Mucosa of descending colon (tissue), 3 donors: ENCODE data around the gene SMIM36. TPM values are rescaled to one million over a fixed set of nuclear protein-coding genes. Genes with fewer than 3 reads are reported as not detected.

Experiments
- ATAC-seq: fragments of 200-7000 bp; cut with Tn5 transposase; one replicate; pipeline ENCODE4 v1.9.1; 2020; ENCODE audit warnings: mild to moderate bottlenecking, moderate library complexity
- DNase-seq, 3 donors: peaks; one replicate each; pipeline ENCODE4 v3.0.0-alpha.2; 2020
- H3K36me3 ChIP-seq: fragments of 200-600 bp; one replicate; pipeline ENCODE4 v1.8.0; 2021; ENCODE audit warnings: low read depth, mild to moderate bottlenecking
- H3K4me1 ChIP-seq: fragments of 200-600 bp; one replicate; pipeline ENCODE4 v1.8.0; 2021; ENCODE audit warnings: low read depth, mild to moderate bottlenecking
- H3K4me3 ChIP-seq: fragments of 200-600 bp; one replicate; pipeline ENCODE4 v1.8.0; 2021; ENCODE audit warnings: mild to moderate bottlenecking
- H3K9me3 ChIP-seq: fragments of 200-600 bp; one replicate; pipeline ENCODE4 v1.8.0; 2021; ENCODE audit warnings: mild to moderate bottlenecking
- CTCF ChIP-seq: fragments of 200-600 bp; IDR thresholded peaks from one replicate; pipeline ENCODE4 v1.8.0; 2022; ENCODE audit warnings: antibody characterized with exemption, mild to moderate bottlenecking
- intact Hi-C, 2 donors: fragments of 100-400 bp; cut with DNase I in 1 of 2; cut with micrococcal nuclease in 1 of 2; formaldehyde crosslinking; loops; one replicate each; pipeline versions ENCODE4 v1.11.0 to v1.11.1; 2022; cut with DNase I, micrococcal nuclease
- long read RNA-seq, 2 donors: library from polyadenylated mRNA; unstranded; transcript quantifications; one replicate each; pipeline ENCODE4 v2.0.0, GENCODE V29; 2019 to 2021
- total RNA-seq, 3 donors: library from RNA; stranded (reverse); fragmentation: NEBNext Ultra II Directional in 2 of 3; extraction: Animal tissue kit (Norgen Biotek cat#: 25700) in 2 of 3; gene quantifications; one replicate each; pipeline versions ENCODE4 v1.2.1 to v1.2.4, GENCODE V29; 2021 to 2023
- donor health status: DM: no; HTN: no; CAD: no; lungs with moderate emphysema.
- donor health status: DM: no; HTN: no; CAD: no.
- donor health status: DM: no; HTN: yes; CAD: no.

Gene SMIM36
- not detected for total RNA-seq
- long read RNA-seq, donor 1, result 0 reads
- long read RNA-seq, donor 2, result 0 reads

GRCh38 chr17:55510986-55511721, at the start of gene SMIM36:
Gene SMIM36, minus strand, starts transcription at chr17:55511452.
- Histone ChIP-seq H3K9me3 (no peaks in the 10 kb centered on the region), H3K4me1 (no peaks in the 10 kb centered on the region), H3K4me3 (no peak within 1 kb of the TSS), H3K36me3 (no peaks in the 10 kb centered on the region)
- intact Hi-C loops, result no loop called here
- TF ChIP-seq CTCF, result no peak
- no peak for ATAC-seq
- DNase-seq, result no peak

- no peak overlapping the region for H3K4me3 ChIP-seq
- H3K36me3 ChIP-seq, result no peaks in the 10 kb centered on the region
- no peak for DNase-seq
- intact Hi-C loops, result no loop called here
- no peaks in the 10 kb centered on the region for H3K9me3 ChIP-seq
- TF ChIP-seq CTCF, result no peak
- no peak for ATAC-seq
- H3K4me1 ChIP-seq, result no peaks in the 10 kb centered on the region
Measured at GRCh38 chr17:55555772-55556171, 44.5 kb upstream of the SMIM36 start.

- no peak for ATAC-seq
- no peaks in the 10 kb centered on the region for H3K9me3 ChIP-seq
- TF ChIP-seq CTCF, result no peak
- no peak for DNase-seq
- no peaks in the 10 kb centered on the region for H3K4me1 ChIP-seq
- intact Hi-C loops, result no loop called here
- no peak overlapping the region for H3K4me3 ChIP-seq
- no peaks in the 10 kb centered on the region for H3K36me3 ChIP-seq
Measured at GRCh38 chr17:55549140-55549539, 37.9 kb upstream of the SMIM36 start.

GRCh38 chr17:55546991-55547664, 35.9 kb upstream of the SMIM36 start:
- Histone ChIP-seq H3K9me3 (no peaks in the 10 kb centered on the region), H3K4me1 (no peaks in the 10 kb centered on the region), H3K4me3 (no peak overlapping the region), H3K36me3 (no peaks in the 10 kb centered on the region)
- ATAC-seq (no peak), DNase-seq (no peak)
- TF ChIP-seq CTCF, result no peak
- intact Hi-C loops, result no loop called here

- TF ChIP-seq CTCF, result no peak
- H3K9me3 ChIP-seq, result no peaks in the 10 kb centered on the region
- H3K36me3 ChIP-seq, result no peaks in the 10 kb centered on the region
- intact Hi-C loops, result no loop called here
- H3K4me1 ChIP-seq, result no peaks in the 10 kb centered on the region
- no peak overlapping the region for H3K4me3 ChIP-seq
- DNase-seq (no peak), ATAC-seq (no peak)
Measured at GRCh38 chr17:55546481-55546880, 35.2 kb upstream of the SMIM36 start.
